A549 treated with Hydrocortisone at 1 μM for 4 hours (cell line): ENCODE results near the gene SLC39A6. TPM values are rescaled to one million over a fixed set of nuclear protein-coding genes. Genes with fewer than 3 reads are reported as not detected.

Experiments
- total RNA-seq: library from RNA; stranded (reverse); fragments of 200-300 nt; extraction: Qiagen RNA extraction; gene quantifications from 5 replicates; pipeline ENCODE4 v1.2.3, GENCODE V29; 2022

The SLC39A6 gene, protein sequence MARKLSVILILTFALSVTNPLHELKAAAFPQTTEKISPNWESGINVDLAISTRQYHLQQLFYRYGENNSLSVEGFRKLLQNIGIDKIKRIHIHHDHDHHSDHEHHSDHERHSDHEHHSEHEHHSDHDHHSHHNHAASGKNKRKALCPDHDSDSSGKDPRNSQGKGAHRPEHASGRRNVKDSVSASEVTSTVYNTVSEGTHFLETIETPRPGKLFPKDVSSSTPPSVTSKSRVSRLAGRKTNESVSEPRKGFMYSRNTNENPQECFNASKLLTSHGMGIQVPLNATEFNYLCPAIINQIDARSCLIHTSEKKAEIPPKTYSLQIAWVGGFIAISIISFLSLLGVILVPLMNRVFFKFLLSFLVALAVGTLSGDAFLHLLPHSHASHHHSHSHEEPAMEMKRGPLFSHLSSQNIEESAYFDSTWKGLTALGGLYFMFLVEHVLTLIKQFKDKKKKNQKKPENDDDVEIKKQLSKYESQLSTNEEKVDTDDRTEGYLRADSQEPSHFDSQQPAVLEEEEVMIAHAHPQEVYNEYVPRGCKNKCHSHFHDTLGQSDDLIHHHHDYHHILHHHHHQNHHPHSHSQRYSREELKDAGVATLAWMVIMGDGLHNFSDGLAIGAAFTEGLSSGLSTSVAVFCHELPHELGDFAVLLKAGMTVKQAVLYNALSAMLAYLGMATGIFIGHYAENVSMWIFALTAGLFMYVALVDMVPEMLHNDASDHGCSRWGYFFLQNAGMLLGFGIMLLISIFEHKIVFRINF
- 39.2 to 57.6 TPM (median 46.3 TPM) in 5 replicates for total RNA-seq

DNA sequence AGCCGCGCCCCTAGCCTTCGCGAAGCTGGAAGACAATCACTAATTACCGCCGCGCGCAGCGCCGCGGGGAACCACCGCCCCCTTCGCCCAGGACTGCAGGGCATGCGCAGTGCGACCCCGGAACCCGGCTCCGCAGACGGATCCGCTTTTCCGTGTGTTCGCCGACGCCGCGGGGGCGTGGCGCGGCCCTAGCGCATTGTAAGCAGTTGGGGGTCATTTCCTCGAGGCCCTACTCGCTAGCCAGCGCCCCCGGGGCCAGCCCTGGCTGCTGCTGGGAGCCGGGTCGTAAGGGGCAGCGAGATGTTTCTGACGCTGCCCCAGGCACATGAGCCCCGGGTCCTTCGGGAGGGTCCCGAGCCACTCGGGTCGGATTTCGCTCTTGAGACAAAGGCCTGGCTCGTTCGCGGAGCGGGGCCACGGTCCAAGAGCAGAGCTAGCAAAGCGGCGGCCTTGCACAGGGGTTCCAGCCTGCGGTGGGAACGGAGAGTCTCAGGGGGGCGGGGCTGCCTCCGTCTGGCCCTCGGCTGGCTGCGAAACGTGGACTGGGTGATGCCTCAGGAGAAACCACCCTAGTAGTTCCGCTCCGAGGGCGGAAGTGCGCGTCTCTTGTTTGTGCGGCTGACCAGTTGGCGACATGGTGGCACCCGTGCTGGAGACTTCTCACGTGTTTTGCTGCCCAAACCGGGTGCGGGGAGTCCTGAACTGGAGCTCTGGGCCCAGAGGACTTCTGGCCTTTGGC is at the start of gene SLC39A6, which contains the start of gene ELP2:
SLC39A6 (minus strand) TSS at position 41 of the 739 bp plus-strand sequence. CDS start 2,333 bp downstream, outside the sequence.
ELP2 (plus strand) TSS at position 600 of the 739 bp plus-strand sequence; CDS start at position 635, 35 bp downstream.

DNA sequence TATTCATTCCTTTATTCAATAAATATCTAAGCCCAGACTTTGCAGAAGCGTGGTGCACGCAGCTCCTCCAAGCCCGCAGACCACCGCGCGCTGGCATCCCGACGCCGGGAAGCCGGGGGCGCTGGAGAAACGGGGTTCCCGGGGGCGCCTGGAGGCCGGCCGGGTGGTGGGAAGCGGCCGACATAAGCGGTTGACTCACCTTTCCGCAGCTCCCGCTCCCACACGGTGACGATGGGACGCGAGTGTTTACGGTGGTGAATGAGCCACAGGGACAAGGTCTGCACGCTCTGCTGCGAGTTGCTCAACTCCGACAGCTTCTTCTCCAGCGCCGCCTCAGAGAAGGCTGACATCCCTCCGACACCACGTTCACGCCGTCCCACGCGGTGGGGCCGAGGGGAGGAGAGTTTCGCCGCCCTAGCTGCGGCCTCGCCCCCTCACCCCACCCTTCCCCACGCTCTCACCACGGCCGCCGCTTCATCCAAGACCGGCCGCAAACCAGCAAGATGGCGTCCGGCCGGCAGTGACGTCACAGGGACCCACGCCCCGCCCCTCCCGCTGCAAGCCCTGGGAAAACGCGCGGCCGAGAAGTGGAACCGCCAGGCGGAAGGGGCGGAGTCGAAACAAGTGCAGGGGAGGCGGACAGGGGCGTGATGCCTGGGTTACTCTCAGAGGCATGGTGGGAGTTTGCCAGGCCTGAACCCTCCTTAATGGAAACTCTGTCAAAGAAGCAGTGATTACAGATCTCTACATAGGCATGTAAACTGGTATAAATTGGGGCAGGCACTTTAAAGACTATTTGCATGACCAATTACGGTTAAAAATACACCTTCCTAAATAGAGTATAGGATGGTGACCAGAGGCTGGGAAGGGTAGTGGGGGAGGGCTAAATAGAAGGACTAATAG is 61.8 kb downstream of the SLC39A6 start, which contains the start of gene RPRD1A:
RPRD1A (minus strand) TSS at position 505 of the 903 bp plus-strand sequence; CDS start at position 350, 155 bp downstream.

Other genes starting within 250 kb of the SLC39A6 start
- 16.9 to 23.2 TPM (median 21.6 TPM) in 5 replicates for gene RPRD1A, start 61.8 kb downstream of the SLC39A6 start, total RNA-seq
- gene ELP2, start 559 bp upstream of the SLC39A6 start, total RNA-seq, result 33.9 to 39.4 TPM (median 35.9 TPM) in 5 replicates
- 3.5 to 4.7 TPM (median 3.6 TPM) in 5 replicates for gene MOCOS, start 58.2 kb upstream of the SLC39A6 start, total RNA-seq
- gene FHOD3, start 168.4 kb upstream of the SLC39A6 start, total RNA-seq, result 1.9 to 3.4 TPM (median 2.8 TPM) in 5 replicates